Uterine smooth muscle cell (primary cell): ENCODE results near the gene INF2. TPM values are rescaled to one million over a fixed set of nuclear protein-coding genes. Genes with fewer than 3 reads are reported as not detected.

Source experiments
- total RNA-seq: library from RNA; depleted of rRNA; stranded (reverse); fragments of >200 nt; gene quantifications from 2 replicates; pipeline ENCODE4 v1.2.3, GENCODE V29; 2014

The INF2 gene
- total RNA-seq = 39.4 and 46.8 TPM in 2 replicates

DNA sequence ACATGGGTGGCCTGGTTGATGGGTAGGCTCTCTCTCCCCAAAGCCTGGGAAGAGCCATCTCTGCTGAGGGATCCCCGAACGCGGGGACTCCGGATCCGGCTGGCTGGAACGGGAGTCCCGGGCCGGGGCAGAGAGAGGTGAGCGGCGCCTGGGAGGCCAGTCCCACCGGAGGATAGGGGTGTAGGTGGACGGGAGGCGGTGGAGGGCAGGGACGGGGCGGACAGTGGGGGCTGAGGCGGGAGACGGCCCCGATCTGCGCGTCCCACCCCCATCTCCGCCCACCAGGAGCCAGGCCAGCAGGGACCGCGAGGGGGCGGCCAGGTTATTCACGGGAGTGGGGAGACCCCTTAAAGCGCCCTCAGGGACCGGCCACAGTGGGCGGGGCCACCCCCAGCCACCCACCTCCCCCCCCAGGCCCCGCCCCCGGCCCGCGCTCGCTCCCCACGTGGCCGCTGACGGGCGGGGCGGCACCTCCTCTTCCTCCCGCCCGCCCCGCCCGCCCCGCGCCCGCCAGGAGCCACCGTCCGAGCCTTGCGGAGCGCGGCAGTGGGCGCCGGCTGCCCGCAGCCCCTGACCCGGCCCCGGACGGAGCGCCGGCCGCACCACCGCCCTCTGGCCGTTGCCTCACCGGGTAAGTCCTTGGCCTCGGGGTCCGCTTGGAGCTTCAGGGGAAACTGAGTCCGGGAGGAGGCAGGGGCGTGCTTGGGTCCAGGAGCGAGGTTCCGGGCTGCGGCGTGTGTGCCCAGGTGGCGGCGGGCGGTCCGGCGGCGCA, at the start of gene INF2:
Gene INF2, plus strand, starts transcription at position 510 of the 772 bp plus-strand sequence. CDS start 11,748 bp downstream, outside the sequence.

DNA sequence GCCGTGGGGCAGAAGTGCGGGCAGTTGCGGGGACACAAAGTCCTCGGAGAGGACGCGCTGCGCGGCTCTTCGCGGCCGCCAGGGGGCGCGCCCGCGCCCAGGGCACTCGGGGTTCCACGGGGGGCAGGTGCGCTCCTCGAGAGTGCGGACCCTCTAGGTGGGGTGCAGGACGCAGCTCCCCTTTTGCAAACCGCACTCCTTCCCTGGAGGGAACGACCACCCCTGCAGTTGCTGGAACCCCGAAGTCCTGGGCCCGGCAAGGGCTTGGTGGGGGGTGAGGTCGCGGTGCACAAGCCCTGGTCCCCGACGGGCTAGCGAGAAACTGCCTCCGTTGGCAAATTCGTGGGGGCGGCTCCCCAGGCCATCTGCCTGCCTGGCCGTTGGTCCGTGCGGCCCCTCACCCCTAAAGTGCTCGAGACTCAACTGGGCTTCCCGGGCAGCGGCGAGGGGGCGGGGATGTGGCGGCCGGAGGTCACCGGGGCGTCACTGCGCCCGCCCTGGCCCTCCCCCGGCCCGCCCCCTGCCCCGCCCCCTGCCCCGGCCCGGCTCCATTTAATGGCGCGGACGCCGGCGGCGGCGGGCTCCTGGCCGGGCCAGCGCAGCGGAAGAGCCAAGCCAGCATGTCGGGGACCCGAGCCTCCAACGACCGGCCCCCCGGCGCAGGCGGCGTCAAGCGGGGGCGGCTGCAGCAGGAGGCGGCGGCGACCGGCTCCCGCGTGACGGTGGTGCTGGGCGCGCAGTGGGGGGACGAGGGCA, 34.4 kb downstream of the INF2 start, which contains the start of gene ADSS1:
Gene ADSS1, plus strand, starts transcription at position 579 of the 756 bp plus-strand sequence. Its CDS starts 42 bp downstream, at position 621.

GRCh38 chr14:104752735-104753527, 63.5 kb downstream of the INF2 start, which contains the start of gene SIVA1:
TSS of gene SIVA1 (plus strand) at chr14:104753147. CDS start at chr14:104753202, 55 bp downstream.

Other genes starting within 250 kb of the INF2 start
- not detected in 2 replicates for gene C14orf180, start 109.9 kb upstream of the INF2 start, total RNA-seq
- 0.25 and 1.00 TPM in 2 replicates for gene TMEM179, start 84.8 kb upstream of the INF2 start, total RNA-seq
- 0.66 and 2.6 TPM in 2 replicates for gene ADSS1, start 34.6 kb downstream of the INF2 start, total RNA-seq
- 158 and 284 TPM in 2 replicates for gene SIVA1, start 63.5 kb downstream of the INF2 start, total RNA-seq
- gene AKT1, start 106.1 kb downstream of the INF2 start, total RNA-seq = 180 and 203 TPM in 2 replicates
- gene ZBTB42, start 111.5 kb downstream of the INF2 start, total RNA-seq = 2.7 and 3.1 TPM in 2 replicates
- gene CEP170B, start 175.7 kb downstream of the INF2 start, total RNA-seq = 18.6 and 22.0 TPM in 2 replicates
- gene PLD4, start 235.3 kb downstream of the INF2 start, total RNA-seq = under 0.01 and 0.22 TPM in 2 replicates